ENCODE data around the gene EPM2A. TPM values are rescaled to one million over a fixed set of nuclear protein-coding genes. Genes with fewer than 3 reads are reported as not detected.

The EPM2A gene
- total RNA-seq, 2 experiments from 2014 or later, result 34.9 to 39.2 TPM

- H2AFZ ChIP-seq (ENCODE audit: low read length), result no peak overlapping the region
- H3K79me2 ChIP-seq (ENCODE audit: insufficient read depth, low read depth, low read length), result no peaks in the 10 kb centered on the region
- H4K20me1 ChIP-seq (ENCODE audit: insufficient read depth, low read length), result no peaks in the 10 kb centered on the region
- no peak for DNase-seq (ENCODE audit: low spot score)
- H3K9me3 ChIP-seq (ENCODE audit: low read length), result no peaks in the 10 kb centered on the region
- no TSS peak for BruUV-seq (replicated peaks)
- H3K27ac ChIP-seq (ENCODE audit: low read depth, low read length, poor library complexity, severe bottlenecking), result no peak overlapping the region
- no peaks in the 10 kb centered on the region for H3K9me2 ChIP-seq (ENCODE audit: insufficient read depth, low read length)
- TF ChIP-seq CTCF (conservative IDR thresholded peaks at IDR 0.05; ENCODE audit: low read length) (no peak), EZH2phosphoT487 (IDR thresholded peaks at IDR 0.05; ENCODE audit: borderline replicate concordance, low read depth, low read length) (no peak)
- POLR2A ChIA-PET, result no interaction called here
- H3K4me2 ChIP-seq (ENCODE audit: low read length), result no peak overlapping the region
- intact Hi-C loops (cut with micrococcal nuclease; ENCODE audit: unreplicated experiment), result no loop called here
- CTCF ChIA-PET (ENCODE audit: unreplicated experiment), result no interaction called here
- no peaks in the 10 kb centered on the region for H3K4me1 ChIP-seq (ENCODE audit: insufficient read depth, low read length, poor library complexity, severe bottlenecking)
- H3K36me3 ChIP-seq (ENCODE audit: insufficient read depth, low read length), result no peaks in the 10 kb centered on the region
- no peak overlapping the region for H3K4me3 ChIP-seq (ENCODE audit: low read depth, low read length, poor library complexity, severe bottlenecking)
Observed at GRCh38 chr6:145587334-145587733, 148.0 kb downstream of the EPM2A start.

GRCh38 chr6:145583753-145584152 is 151.6 kb downstream of the EPM2A start:
- Histone ChIP-seq H3K27ac (ENCODE audit: low read depth, low read length, poor library complexity, severe bottlenecking) (no peak overlapping the region), H2AFZ (ENCODE audit: low read length) (no peak overlapping the region), H3K9me2 (ENCODE audit: insufficient read depth, low read length) (no peaks in the 10 kb centered on the region), H3K4me1 (ENCODE audit: insufficient read depth, low read length, poor library complexity, severe bottlenecking) (no peaks in the 10 kb centered on the region), H3K36me3 (ENCODE audit: insufficient read depth, low read length) (no peaks in the 10 kb centered on the region), H3K9me3 (ENCODE audit: low read length) (no peaks in the 10 kb centered on the region), H3K4me2 (ENCODE audit: low read length) (no peak overlapping the region), H3K79me2 (ENCODE audit: insufficient read depth, low read depth, low read length) (no peaks in the 10 kb centered on the region), H4K20me1 (ENCODE audit: insufficient read depth, low read length) (no peaks in the 10 kb centered on the region), H3K4me3 (ENCODE audit: low read depth, low read length, poor library complexity, severe bottlenecking) (no peak overlapping the region)
- POLR2A ChIA-PET, result no interaction called here
- no peak for DNase-seq (ENCODE audit: low spot score)
- TF ChIP-seq CTCF (conservative IDR thresholded peaks at IDR 0.05; ENCODE audit: low read length) (no peak), EZH2phosphoT487 (IDR thresholded peaks at IDR 0.05; ENCODE audit: borderline replicate concordance, low read depth, low read length) (no peak)
- no TSS peak for BruUV-seq (replicated peaks)
- CTCF ChIA-PET (ENCODE audit: unreplicated experiment), result no interaction called here
- intact Hi-C loops (cut with micrococcal nuclease; ENCODE audit: unreplicated experiment), result no loop called here

Small RNAs within 50 kb of the gene (small RNA-seq; reads per million reads assigned to genes)
- gene AL023806.2, result not detected

Other genes with a start within 250 kb of the EPM2A start
- 4.6 and 5.3 TPM in 2 replicates for gene FBXO30, start 79.3 kb upstream of the EPM2A start, total RNA-seq (2014; rRNA removed; shearing (Covaris generic))
- gene FBXO30, start 79.3 kb upstream of the EPM2A start, total RNA-seq (2022), result 11.7 TPM in 2 replicates
- 28.1 and 28.8 TPM in 2 replicates for gene SHPRH, start 228.8 kb upstream of the EPM2A start, total RNA-seq (2014; rRNA removed; shearing (Covaris generic))
- 27.7 and 32.6 TPM in 2 replicates for gene SHPRH, start 228.8 kb upstream of the EPM2A start, total RNA-seq (2022)

Measured in OCI-LY7 (cell line).